22Rv1 (cell line): ENCODE data around the gene PPM1F.

Source experiments
- CTCF ChIP-seq: fragments of 450-650 bp; IDR thresholded peaks from 2 replicates; pipeline ENCODE4 v1.5.1; 2017; ENCODE audit warnings: mild to moderate bottlenecking
- ZFX ChIP-seq: fragments of 450-650 bp; IDR thresholded peaks from 2 replicates; pipeline ENCODE4 v1.6.1; 2017; ENCODE audit warnings: antibody characterized with exemption, borderline replicate concordance

GRCh38 chr22:21989049-21989448 lies 36.4 kb upstream of the PPM1F start:
- TF ChIP-seq CTCF = no peak
- no peak for TF ChIP-seq ZFX
